Esophagus muscularis mucosa (tissue), 4 donors: Measurements from ENCODE around the gene CLEC11A. TPM values are rescaled to one million over a fixed set of nuclear protein-coding genes. Genes with fewer than 3 reads are reported as not detected.
"Not testable (repeated sequence)": the region's sequence is repeated elsewhere in the genome, so short reads cannot be mapped to it uniquely, and the experiment has no call there.

Source experiments
- DNase-seq: peaks from one replicate; pipeline ENCODE4 v3.0.0-alpha.2; 2017; ENCODE audit errors: extremely low spot score
- H3K27ac ChIP-seq, 4 donors: fragments of 200-600 bp; sonication (generic); replicated peaks in 1 of 4; 1 replicate in 3 of 4; 2 replicates in 1 of 4; pipeline ENCODE4 v1.5.1; 2016 to 2019; ENCODE audit warnings: mild to moderate bottlenecking in 1 of 4
- H3K27me3 ChIP-seq, 4 donors: fragments of 200-600 bp; sonication (generic); one replicate each; pipeline versions ENCODE4 v1.5.1 to v1.6.0; 2016 to 2019
- H3K36me3 ChIP-seq, 4 donors: fragments of 200-600 bp; sonication (generic); one replicate each; pipeline ENCODE4 v1.5.1; 2016 to 2019
- H3K4me1 ChIP-seq, 4 donors: fragments of 200-600 bp; sonication (generic); one replicate each; pipeline ENCODE4 v1.5.1; 2016 to 2019
- H3K4me3 ChIP-seq, 4 donors: fragments of 200-600 bp; sonication (generic); 1 replicate in 2 of 4; 2 replicates in 2 of 4; pipeline ENCODE4 v1.5.1; 2016 to 2019; ENCODE audit warnings: mild to moderate bottlenecking in 4 of 4, moderate library complexity in 1 of 4
- H3K9me3 ChIP-seq, 4 donors: fragments of 200-600 bp; sonication (generic); 1 replicate in 3 of 4; 2 replicates in 1 of 4; pipeline ENCODE4 v1.5.1; 2016 to 2019
- EP300 ChIP-seq: sonication (generic); formaldehyde crosslinking; IDR thresholded peaks from one replicate; pipeline ENCODE4 v1.6.1; 2017; ENCODE audit warnings: antibody characterized with exemption
- POLR2A ChIP-seq: fragments of 450-650 bp; IDR thresholded peaks from one replicate; pipeline ENCODE4 v1.6.1; 2017; ENCODE audit warnings: antibody characterized with exemption, moderate library complexity, mild to moderate bottlenecking, low read depth
- POLR2AphosphoS5 ChIP-seq, 2 donors: sonication (generic); formaldehyde crosslinking; IDR thresholded peaks; one replicate each; pipeline ENCODE4 v1.6.1; 2017; ENCODE audit warnings: antibody characterized with exemption in 2 of 2
- WGBS: methylation state at CpG from one replicate; pipeline ENCODE4 v1.1.5; 2018; 5-methylcytosine and 5-hydroxymethylcytosine counted together
- intact Hi-C: fragments of 100-400 bp; cut with DNase I; formaldehyde crosslinking; loops from one replicate; pipeline ENCODE4 v1.15.1; 2023
- total RNA-seq, 4 donors: library from RNA; depleted of rRNA; stranded (reverse); fragments of >200 nt; gene quantifications; one replicate each; pipeline versions ENCODE4 v1.1.0 to v1.2.1, GENCODE V29; 2016
- TF ChIP-seq, protein P1 (sequence below), 3 experiments: fragments of 200-600 bp in 2 of 3; fragments of 450-650 bp in 1 of 3; sonication (generic) in 2 of 3; IDR thresholded peaks; one replicate each; pipeline ENCODE4 v1.5.1; 2017 to 2019; ENCODE audit warnings: antibody characterized with exemption in 3 of 3, mild to moderate bottlenecking in 2 of 3, moderate library complexity in 1 of 3

CLEC11A gene
- total RNA-seq, 4 donors from 2014 or later: 8.3 to 15.4 (median 11.1) TPM

DNA sequence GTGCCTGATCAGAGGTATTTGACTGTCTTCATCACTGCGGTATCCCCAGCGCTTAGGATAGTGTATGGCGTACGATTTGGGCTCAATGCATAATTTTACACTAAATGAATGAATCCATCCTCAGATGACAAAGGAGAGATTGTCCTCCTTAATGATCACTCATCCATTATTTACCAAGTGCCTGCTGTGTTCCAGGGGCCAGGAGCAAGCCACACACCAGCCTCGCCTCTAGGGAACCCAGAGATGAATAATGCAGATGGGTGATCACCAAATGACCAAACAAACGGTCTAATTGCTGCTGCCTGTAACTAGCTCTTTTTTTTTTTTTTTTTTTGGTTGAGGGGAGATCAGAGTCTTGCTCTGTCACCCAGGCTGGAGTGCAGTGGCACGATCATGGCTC is 41.2 kb downstream of the CLEC11A start:
- DNase-seq: no peak
- no peaks in the 10 kb centered on the region for H3K9me3 ChIP-seq
- 74% methylated on average over 7 of the region's 7 CpGs for WGBS
- intact Hi-C loops: no loop called here
- no peaks in the 10 kb centered on the region for H3K4me1 ChIP-seq
- peaks cover 0 to 75% (median 0%) of the 10 kb centered on the region in 4 donors for H3K27me3 ChIP-seq
- H3K4me3 ChIP-seq: no peak overlapping the region
- TF ChIP-seq EP300 (no peak), POLR2AphosphoS5 (IDR thresholded peaks at IDR 0.05) (no peak), POLR2A (no peak)
- TF ChIP-seq, protein P1, sequence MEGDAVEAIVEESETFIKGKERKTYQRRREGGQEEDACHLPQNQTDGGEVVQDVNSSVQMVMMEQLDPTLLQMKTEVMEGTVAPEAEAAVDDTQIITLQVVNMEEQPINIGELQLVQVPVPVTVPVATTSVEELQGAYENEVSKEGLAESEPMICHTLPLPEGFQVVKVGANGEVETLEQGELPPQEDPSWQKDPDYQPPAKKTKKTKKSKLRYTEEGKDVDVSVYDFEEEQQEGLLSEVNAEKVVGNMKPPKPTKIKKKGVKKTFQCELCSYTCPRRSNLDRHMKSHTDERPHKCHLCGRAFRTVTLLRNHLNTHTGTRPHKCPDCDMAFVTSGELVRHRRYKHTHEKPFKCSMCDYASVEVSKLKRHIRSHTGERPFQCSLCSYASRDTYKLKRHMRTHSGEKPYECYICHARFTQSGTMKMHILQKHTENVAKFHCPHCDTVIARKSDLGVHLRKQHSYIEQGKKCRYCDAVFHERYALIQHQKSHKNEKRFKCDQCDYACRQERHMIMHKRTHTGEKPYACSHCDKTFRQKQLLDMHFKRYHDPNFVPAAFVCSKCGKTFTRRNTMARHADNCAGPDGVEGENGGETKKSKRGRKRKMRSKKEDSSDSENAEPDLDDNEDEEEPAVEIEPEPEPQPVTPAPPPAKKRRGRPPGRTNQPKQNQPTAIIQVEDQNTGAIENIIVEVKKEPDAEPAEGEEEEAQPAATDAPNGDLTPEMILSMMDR (IDR thresholded peaks at IDR 0.05): no peak
- H3K27ac ChIP-seq: no peak overlapping the region
- H3K36me3 ChIP-seq: no peaks in the 10 kb centered on the region

DNA sequence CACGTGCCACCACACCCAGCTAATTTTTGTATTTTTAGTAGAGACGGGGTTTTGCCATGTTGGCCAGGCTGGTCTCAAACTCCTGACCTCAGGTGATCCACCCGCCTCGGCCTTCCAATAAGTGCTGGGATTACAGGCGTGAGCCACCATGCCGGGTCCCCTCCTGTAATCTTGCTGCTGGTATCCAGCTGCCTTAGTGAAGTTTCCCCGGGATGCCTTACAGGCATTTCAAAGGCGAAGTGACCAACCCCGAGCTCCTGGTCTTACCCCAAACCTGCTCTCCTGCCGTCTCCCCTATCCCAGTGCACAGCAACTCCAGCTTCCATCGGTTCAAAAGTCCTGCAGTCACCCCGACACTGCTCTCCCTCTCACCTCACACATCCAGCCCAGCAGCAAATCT is 43.6 kb downstream of the CLEC11A start:
- H3K4me3 ChIP-seq, H3K9me3 ChIP-seq, DNase-seq, intact Hi-C loops, H3K4me1 ChIP-seq, H3K27ac ChIP-seq, H3K36me3 ChIP-seq: not testable (repeated sequence)
- WGBS: 71% methylated on average over 12 of the region's 12 CpGs
- peaks cover 0 to 87% (median 0%) of the 10 kb centered on the region in 4 donors for H3K27me3 ChIP-seq

DNA sequence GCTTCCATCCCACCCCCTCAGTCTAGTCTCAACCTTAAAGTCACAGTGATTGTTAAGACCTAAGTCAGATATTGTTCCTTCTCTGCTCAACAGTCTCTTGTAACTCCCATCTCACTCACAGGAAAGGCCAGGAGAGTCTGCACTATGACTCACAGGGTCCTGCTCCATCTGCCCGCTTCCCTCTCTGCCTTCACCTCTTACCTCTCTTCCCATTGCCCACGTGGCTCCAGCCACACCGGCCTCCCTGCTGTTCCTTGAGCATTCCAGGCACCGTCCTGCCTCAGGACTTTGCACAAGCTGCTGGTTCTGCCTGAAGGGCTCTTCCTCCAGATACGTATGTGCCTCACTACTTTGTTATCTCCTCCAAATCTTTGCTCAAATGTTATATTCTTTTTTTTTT is 44.1 kb downstream of the CLEC11A start:
- intact Hi-C loops, H3K9me3 ChIP-seq, H3K27ac ChIP-seq, DNase-seq, H3K4me1 ChIP-seq, H3K36me3 ChIP-seq, H3K4me3 ChIP-seq: not testable (repeated sequence)
- WGBS: 44% methylated on average over 5 of the region's 5 CpGs
- peaks cover 0 to 87% (median 0%) of the 10 kb centered on the region in 4 donors for H3K27me3 ChIP-seq

DNA sequence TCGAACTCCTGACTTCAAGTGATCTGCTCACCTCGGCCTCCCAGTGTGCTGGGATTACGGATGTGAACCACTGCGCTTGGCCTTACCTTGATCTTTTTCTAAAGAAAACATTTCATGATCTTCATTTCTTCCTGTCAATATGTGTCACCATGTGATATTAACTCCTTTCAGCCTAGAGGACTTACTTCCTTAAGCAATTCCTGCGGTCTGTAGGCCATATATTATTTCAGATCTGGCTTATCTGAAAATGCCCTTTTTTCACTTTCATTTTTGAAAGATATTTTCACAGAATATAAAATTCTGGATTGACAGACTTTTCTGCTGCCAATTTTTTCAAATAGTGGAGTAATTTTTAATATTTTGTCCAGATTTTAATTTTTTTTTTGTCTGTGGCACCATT is 45.1 kb downstream of the CLEC11A start:
- no peaks in the 10 kb centered on the region for H3K4me1 ChIP-seq
- H3K27me3 ChIP-seq: peaks cover 0 to 88% (median 0%) of the 10 kb centered on the region in 4 donors
- TF ChIP-seq POLR2AphosphoS5 (IDR thresholded peaks at IDR 0.05): no peak
- TF ChIP-seq EP300: no peak
- TF ChIP-seq, protein P1 (IDR thresholded peaks at IDR 0.05): no peak
- no peak for TF ChIP-seq POLR2A
- DNase-seq: no peak
- peaks cover 0 to 8% (median 5%) of the 10 kb centered on the region in 4 donors for H3K9me3 ChIP-seq
- 73% methylated on average over 5 of the region's 5 CpGs for WGBS
- no peak overlapping the region for H3K4me3 ChIP-seq
- intact Hi-C loops: no loop called here
- no peaks in the 10 kb centered on the region for H3K36me3 ChIP-seq
- no peak overlapping the region for H3K27ac ChIP-seq

DNA sequence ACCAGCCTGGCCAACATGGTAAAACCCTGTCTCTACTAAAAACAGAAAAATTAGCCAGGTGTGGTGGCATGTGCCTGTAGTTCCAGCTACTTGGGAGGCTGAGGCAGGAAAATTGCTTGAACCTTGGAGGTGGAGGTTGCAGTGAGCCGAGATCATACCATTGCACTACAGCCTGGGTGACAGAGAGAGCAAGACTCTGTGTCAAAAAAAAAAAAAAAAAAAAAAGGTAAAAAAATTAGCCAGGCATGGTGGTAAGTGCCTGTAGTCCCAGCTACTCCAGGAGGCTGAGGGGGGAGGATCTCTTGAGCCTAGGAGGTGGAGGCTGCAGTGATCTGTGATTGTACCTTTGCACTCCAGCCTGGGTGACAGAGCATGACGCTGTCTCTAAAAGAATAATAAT is 47.0 kb downstream of the CLEC11A start, which contains the start of gene GPR32:
TSS of gene GPR32 (plus strand) at position 301 of the 400 bp plus-strand sequence. CDS start 137 bp downstream, outside the sequence.
- H3K4me1 ChIP-seq, H3K36me3 ChIP-seq, H3K27ac ChIP-seq, intact Hi-C loops, H3K9me3 ChIP-seq, H3K4me3 ChIP-seq, DNase-seq: not testable (repeated sequence)
- WGBS: 89% methylated on average over 2 of the region's 2 CpGs
- peaks cover 0 to 86% (median 2%) of the 10 kb centered on the region in 4 donors for H3K27me3 ChIP-seq

DNA sequence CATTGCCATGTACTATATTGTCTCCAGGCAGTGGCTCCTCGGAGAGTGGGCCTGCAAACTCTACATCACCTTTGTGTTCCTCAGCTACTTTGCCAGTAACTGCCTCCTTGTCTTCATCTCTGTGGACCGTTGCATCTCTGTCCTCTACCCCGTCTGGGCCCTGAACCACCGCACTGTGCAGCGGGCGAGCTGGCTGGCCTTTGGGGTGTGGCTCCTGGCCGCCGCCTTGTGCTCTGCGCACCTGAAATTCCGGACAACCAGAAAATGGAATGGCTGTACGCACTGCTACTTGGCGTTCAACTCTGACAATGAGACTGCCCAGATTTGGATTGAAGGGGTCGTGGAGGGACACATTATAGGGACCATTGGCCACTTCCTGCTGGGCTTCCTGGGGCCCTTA is 47.7 kb downstream of the CLEC11A start:
- Histone ChIP-seq H3K9me3 (peaks cover 0 to 8% (median 5%) of the 10 kb centered on the region in 4 donors), H3K4me1 (no peaks in the 10 kb centered on the region), H3K4me3 (no peak overlapping the region), H3K27me3 (peaks cover 0 to 86% (median 4%) of the 10 kb centered on the region in 4 donors), H3K36me3 (no peaks in the 10 kb centered on the region), H3K27ac (no peak overlapping the region)
- DNase-seq: no peak
- no peak for TF ChIP-seq POLR2AphosphoS5 (IDR thresholded peaks at IDR 0.05)
- TF ChIP-seq POLR2A: no peak
- TF ChIP-seq, protein P1 (IDR thresholded peaks at IDR 0.05): no peak
- no peak for TF ChIP-seq EP300
- intact Hi-C loops: no loop called here
- WGBS: 88% methylated on average over 11 of the region's 13 CpGs
